KOPT-K1 (cell line): ENCODE measurements around the gene PGBD5.

ENCODE experiments used
- H3K27ac ChIP-seq: fragments of 200-600 bp; sonication (generic); 2 replicates; pipeline ENCODE4 v1.5.1; 2016; ENCODE audit warnings: antibody characterized with exemption, mild to moderate bottlenecking, low read depth, low read length; ENCODE audit not compliant: poor library complexity, severe bottlenecking
- H3K36me3 ChIP-seq: fragments of 200-600 bp; sonication (generic); 2 replicates; pipeline ENCODE4 v1.5.1; 2017; ENCODE audit warnings: antibody characterized with exemption, mild to moderate bottlenecking, low read length, moderate library complexity; ENCODE audit not compliant: insufficient read depth
- H3K9me3 ChIP-seq: fragments of 200-600 bp; sonication (generic); 2 replicates; pipeline ENCODE4 v1.5.1; 2017; ENCODE audit warnings: antibody characterized with exemption, low read length, mild to moderate bottlenecking; ENCODE audit not compliant: insufficient read depth, poor library complexity, severe bottlenecking

PGBD5 gene

GRCh38 chr1:230381049-230381467 is 45.1 kb downstream of the PGBD5 start:
- Histone ChIP-seq H3K27ac (no peak overlapping the region), H3K36me3 (no peaks in the 10 kb centered on the region), H3K9me3 (peaks cover 34% of the 10 kb centered on the region)

- no peak overlapping the region for H3K27ac ChIP-seq
- H3K9me3 ChIP-seq, result peaks cover 34% of the 10 kb centered on the region
- H3K36me3 ChIP-seq, result no peaks in the 10 kb centered on the region
Measured at GRCh38 chr1:230379928-230380327, 46.2 kb downstream of the PGBD5 start.

GRCh38 chr1:230379462-230379861 is 46.7 kb downstream of the PGBD5 start:
- H3K27ac ChIP-seq, result no peak overlapping the region
- H3K9me3 ChIP-seq, result peaks cover 34% of the 10 kb centered on the region
- no peaks in the 10 kb centered on the region for H3K36me3 ChIP-seq

GRCh38 chr1:230377851-230378250 is 48.3 kb downstream of the PGBD5 start:
- Histone ChIP-seq H3K36me3 (no peaks in the 10 kb centered on the region), H3K27ac (no peak overlapping the region), H3K9me3 (peaks cover 34% of the 10 kb centered on the region)

GRCh38 chr1:230377324-230377723 is 48.8 kb downstream of the PGBD5 start:
- no peaks in the 10 kb centered on the region for H3K36me3 ChIP-seq
- peaks cover 34% of the 10 kb centered on the region for H3K9me3 ChIP-seq
- H3K27ac ChIP-seq, result no peak overlapping the region

DNA sequence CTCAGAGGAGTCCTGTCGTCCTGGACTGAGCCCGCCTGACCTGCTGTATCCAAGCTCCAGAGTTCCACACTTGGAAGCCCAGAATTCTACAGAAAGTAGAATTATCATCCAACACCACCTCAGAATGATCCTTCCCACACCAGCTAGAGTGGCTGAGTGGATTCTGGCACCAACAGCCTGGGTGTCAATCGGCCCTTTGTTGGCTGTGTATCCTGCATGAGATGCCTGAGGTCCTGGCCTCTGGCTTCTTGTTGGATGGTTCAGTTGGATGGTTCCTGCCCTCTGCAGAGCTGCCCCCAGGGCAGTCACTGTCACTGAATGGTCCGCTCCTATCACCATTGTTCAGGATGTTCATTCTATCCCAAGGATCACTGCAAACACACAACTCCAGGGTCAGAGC is 49.8 kb downstream of the PGBD5 start:
- Histone ChIP-seq H3K9me3 (peaks cover 34% of the 10 kb centered on the region), H3K36me3 (no peaks in the 10 kb centered on the region), H3K27ac (no peak overlapping the region)

- H3K27ac ChIP-seq, result no peak overlapping the region
- peaks cover 34% of the 10 kb centered on the region for H3K9me3 ChIP-seq
- H3K36me3 ChIP-seq, result no peaks in the 10 kb centered on the region
Measured at GRCh38 chr1:230375780-230376179, 50.4 kb downstream of the PGBD5 start.

DNA sequence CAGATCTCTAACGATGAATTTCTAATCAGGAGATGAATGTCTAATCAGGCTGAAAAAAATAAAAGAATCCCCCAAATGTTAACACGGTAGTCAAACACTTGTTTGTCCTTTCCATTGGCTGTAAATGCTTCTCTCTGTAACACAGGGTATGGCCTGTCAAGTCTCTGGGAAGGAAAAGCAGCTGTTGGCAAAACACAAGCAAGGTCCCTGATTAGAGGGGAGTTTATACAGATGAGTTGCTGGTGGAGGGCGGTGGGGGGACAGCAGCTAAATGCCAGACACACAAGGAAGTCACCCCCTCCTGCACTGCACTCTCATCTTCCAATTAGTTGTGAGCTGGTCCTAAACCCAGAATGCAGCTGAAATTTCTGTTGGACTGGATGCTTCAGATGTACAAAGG is 51.0 kb downstream of the PGBD5 start:
- Histone ChIP-seq H3K9me3 (peaks cover 27% of the 10 kb centered on the region), H3K36me3 (no peaks in the 10 kb centered on the region), H3K27ac (no peak overlapping the region)

- H3K9me3 ChIP-seq, result no peaks in the 10 kb centered on the region
- H3K27ac ChIP-seq, result no peak overlapping the region
- H3K36me3 ChIP-seq, result no peaks in the 10 kb centered on the region
Measured at GRCh38 chr1:230371923-230372703, 54.0 kb downstream of the PGBD5 start.

GRCh38 chr1:230370109-230370508 is 56.0 kb downstream of the PGBD5 start:
- Histone ChIP-seq H3K36me3 (no peaks in the 10 kb centered on the region), H3K9me3 (no peaks in the 10 kb centered on the region), H3K27ac (no peak overlapping the region)

DNA sequence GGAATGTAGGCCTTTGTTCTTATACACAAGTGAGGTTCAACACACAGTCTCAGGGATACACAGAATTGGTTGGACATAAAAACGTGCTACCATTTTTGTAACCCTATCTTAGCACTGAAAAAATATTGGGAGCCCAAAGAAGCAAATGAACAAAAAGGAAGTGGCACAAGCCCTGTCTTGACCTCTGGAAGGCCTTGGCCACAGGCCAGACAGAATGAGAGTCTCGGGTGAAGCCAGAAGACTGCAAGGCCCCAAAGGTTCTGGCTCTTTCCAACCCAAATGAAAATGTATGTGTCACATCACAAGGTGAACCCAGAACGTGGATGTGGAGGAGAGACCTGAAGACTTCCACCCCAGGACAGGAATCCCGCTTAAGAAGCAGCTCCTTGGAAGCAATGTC is 57.3 kb downstream of the PGBD5 start:
- Histone ChIP-seq H3K9me3 (no peaks in the 10 kb centered on the region), H3K27ac (no peak overlapping the region), H3K36me3 (no peaks in the 10 kb centered on the region)

DNA sequence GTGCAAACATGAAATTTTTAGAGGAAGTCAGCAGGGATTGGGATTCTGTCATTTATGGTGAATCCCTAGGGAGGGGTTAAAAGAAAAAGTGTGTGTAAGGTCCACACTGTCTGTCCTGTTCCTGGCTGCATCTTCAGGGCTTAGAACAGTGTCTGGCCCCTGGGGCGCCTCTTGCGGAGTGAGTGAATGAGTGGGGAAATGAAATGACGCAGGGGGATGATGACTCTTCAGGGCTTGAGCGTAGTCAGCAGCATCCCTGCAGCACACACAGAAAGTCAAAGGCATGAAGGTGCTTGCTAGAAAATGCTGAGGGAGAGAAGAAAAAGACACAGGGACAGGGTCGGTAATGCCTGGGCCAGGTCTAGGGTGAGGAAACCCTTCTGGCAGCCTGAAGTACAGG is 57.8 kb downstream of the PGBD5 start:
- Histone ChIP-seq H3K36me3 (no peaks in the 10 kb centered on the region), H3K9me3 (no peaks in the 10 kb centered on the region), H3K27ac (no peak overlapping the region)

DNA sequence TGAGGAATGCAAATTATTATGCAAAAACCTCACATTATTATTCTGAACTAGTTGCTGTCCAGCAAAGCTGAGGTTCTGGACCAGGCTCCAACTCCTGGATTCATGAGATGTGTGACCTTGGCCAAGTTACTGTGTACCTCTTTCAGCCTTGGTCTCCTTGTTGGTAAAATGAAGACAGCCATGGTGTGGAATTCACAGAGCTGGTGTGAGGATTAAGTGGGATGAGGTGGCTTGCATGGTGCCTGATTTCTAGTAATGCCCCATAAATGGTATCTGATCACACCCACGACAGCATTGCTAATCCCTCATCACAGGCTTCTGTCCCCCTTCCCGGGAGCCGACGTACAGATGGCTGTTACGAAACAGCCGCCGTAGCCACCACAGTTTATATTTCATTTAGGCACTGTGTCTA is 59.6 kb downstream of the PGBD5 start:
- Histone ChIP-seq H3K27ac (no peak overlapping the region), H3K9me3 (no peaks in the 10 kb centered on the region), H3K36me3 (no peaks in the 10 kb centered on the region)

GRCh38 chr1:230365723-230366307 is 60.3 kb downstream of the PGBD5 start:
- no peaks in the 10 kb centered on the region for H3K9me3 ChIP-seq
- H3K27ac ChIP-seq, result no peak overlapping the region
- no peaks in the 10 kb centered on the region for H3K36me3 ChIP-seq

DNA sequence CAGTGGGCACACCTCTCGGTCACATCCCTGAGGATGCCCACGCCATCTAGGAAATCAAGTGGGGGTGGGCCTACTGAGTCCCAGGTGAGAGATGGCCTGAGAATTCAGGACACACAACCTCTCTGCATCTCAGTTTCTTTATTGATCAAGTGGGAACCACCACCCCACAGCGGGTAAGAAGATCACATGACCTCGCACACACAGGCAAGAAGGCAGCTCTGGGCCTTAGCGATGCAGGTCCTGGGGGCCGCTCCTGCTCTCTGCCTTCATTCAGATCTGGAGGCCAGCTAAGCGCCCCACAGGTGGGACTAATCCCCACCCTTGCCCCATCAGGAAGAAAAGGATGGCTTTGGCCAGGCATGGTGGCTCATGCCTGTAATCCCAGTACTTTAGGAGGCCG is 63.2 kb downstream of the PGBD5 start:
- Histone ChIP-seq H3K27ac (no peak overlapping the region), H3K36me3 (no peaks in the 10 kb centered on the region), H3K9me3 (no peaks in the 10 kb centered on the region)

DNA sequence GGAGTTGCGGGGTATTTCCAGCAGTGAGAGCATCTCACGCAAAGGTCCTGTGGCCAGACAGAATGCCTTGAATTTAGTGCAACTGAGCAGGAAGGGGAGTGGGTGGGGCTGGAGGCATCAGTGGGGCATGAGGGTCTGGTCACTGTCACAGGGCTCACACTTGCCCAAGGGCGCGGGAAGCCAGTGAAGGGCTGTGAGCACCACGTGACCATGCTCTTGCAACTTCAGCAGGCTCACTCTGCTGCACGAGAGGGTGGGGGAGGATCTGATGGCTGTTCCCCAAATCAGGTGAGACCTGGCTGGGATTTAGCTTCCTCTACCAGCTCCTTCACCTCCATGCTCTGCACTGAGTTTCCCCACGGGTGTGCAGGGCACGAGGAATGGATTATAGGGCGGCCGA is 64.2 kb downstream of the PGBD5 start:
- no peaks in the 10 kb centered on the region for H3K9me3 ChIP-seq
- no peak overlapping the region for H3K27ac ChIP-seq
- H3K36me3 ChIP-seq, result no peaks in the 10 kb centered on the region
